Measurements from ENCODE around the gene PXMP2.

The PXMP2 gene

GRCh38 chr12:132695431-132695830, 8.0 kb downstream of the PXMP2 start:
- Histone ChIP-seq H3K9ac (ENCODE audit: low read depth, low read length, poor library complexity, severe bottlenecking) (no peak overlapping the region), H3K36me3 (ENCODE audit: insufficient read depth, low read length) (peaks cover 13% of the 10 kb centered on the region; the same call in 1 of the 2 replicates), H3K4me1 (ENCODE audit: insufficient read depth, low read length, poor library complexity, severe bottlenecking) (no peaks in the 10 kb centered on the region), H3F3A (ENCODE audit: low read depth) (peaks cover 8% of the 10 kb centered on the region), H3K9me3 (ENCODE audit: insufficient read depth, low read depth, low read length) (no peaks in the 10 kb centered on the region), H3K9me2 (replicated peaks; ENCODE audit: low read depth, low read length) (no peaks in the 10 kb centered on the region), H3K79me2 (ENCODE audit: insufficient read depth, low read length) (no peaks in the 10 kb centered on the region), H2AFZ (ENCODE audit: low read length) (no peak overlapping the region), H4K20me1 (ENCODE audit: insufficient read depth, low read length, poor library complexity, severe bottlenecking) (no peaks in the 10 kb centered on the region), H3K4me2 (ENCODE audit: low read depth, low read length, poor library complexity, severe bottlenecking) (no peak overlapping the region), H3K4me3 (ENCODE audit: low read length, poor library complexity, severe bottlenecking) (no peak overlapping the region), H3K27me3 (ENCODE audit: insufficient read depth, low read length, poor library complexity, severe bottlenecking) (no peaks in the 10 kb centered on the region)
- no peak for TF ChIP-seq EZH2phosphoT487 (IDR thresholded peaks at IDR 0.05; ENCODE audit: borderline replicate concordance)
- TF ChIP-seq, protein P1, sequence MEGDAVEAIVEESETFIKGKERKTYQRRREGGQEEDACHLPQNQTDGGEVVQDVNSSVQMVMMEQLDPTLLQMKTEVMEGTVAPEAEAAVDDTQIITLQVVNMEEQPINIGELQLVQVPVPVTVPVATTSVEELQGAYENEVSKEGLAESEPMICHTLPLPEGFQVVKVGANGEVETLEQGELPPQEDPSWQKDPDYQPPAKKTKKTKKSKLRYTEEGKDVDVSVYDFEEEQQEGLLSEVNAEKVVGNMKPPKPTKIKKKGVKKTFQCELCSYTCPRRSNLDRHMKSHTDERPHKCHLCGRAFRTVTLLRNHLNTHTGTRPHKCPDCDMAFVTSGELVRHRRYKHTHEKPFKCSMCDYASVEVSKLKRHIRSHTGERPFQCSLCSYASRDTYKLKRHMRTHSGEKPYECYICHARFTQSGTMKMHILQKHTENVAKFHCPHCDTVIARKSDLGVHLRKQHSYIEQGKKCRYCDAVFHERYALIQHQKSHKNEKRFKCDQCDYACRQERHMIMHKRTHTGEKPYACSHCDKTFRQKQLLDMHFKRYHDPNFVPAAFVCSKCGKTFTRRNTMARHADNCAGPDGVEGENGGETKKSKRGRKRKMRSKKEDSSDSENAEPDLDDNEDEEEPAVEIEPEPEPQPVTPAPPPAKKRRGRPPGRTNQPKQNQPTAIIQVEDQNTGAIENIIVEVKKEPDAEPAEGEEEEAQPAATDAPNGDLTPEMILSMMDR (conservative IDR thresholded peaks at IDR 0.05; ENCODE audit: low read length) = no peak

GRCh38 chr12:132698341-132698740, 11.0 kb downstream of the PXMP2 start:
- no peaks in the 10 kb centered on the region for H3K9me2 ChIP-seq (replicated peaks; ENCODE audit: low read depth, low read length)
- H2AFZ ChIP-seq (ENCODE audit: low read length) = no peak overlapping the region
- no peak overlapping the region for H3K4me3 ChIP-seq (ENCODE audit: low read length, poor library complexity, severe bottlenecking)
- no peaks in the 10 kb centered on the region for H3K27me3 ChIP-seq (ENCODE audit: insufficient read depth, low read length, poor library complexity, severe bottlenecking)
- no peak overlapping the region for H3K4me2 ChIP-seq (ENCODE audit: low read depth, low read length, poor library complexity, severe bottlenecking)
- no peaks in the 10 kb centered on the region for H4K20me1 ChIP-seq (ENCODE audit: insufficient read depth, low read length, poor library complexity, severe bottlenecking)
- peaks cover 13% of the 10 kb centered on the region; the same call in 1 of the 2 replicates for H3K36me3 ChIP-seq (ENCODE audit: insufficient read depth, low read length)
- no peak overlapping the region for H3K9ac ChIP-seq (ENCODE audit: low read depth, low read length, poor library complexity, severe bottlenecking)
- TF ChIP-seq, protein P1 (conservative IDR thresholded peaks at IDR 0.05; ENCODE audit: low read length) = no peak
- no peak for TF ChIP-seq EZH2phosphoT487 (IDR thresholded peaks at IDR 0.05; ENCODE audit: borderline replicate concordance)
- no peaks in the 10 kb centered on the region for H3K9me3 ChIP-seq (ENCODE audit: insufficient read depth, low read depth, low read length)
- no peaks in the 10 kb centered on the region for H3F3A ChIP-seq (ENCODE audit: low read depth)
- H3K79me2 ChIP-seq (ENCODE audit: insufficient read depth, low read length) = no peaks in the 10 kb centered on the region
- peaks cover 10% of the 10 kb centered on the region for H3K4me1 ChIP-seq (ENCODE audit: insufficient read depth, low read length, poor library complexity, severe bottlenecking)

- peaks cover 17% of the 10 kb centered on the region; the same call in 1 of the 2 replicates for H3K36me3 ChIP-seq (ENCODE audit: insufficient read depth, low read length)
- H3K27me3 ChIP-seq (ENCODE audit: insufficient read depth, low read length, poor library complexity, severe bottlenecking) = no peaks in the 10 kb centered on the region
- no peaks in the 10 kb centered on the region for H3F3A ChIP-seq (ENCODE audit: low read depth)
- H4K20me1 ChIP-seq (ENCODE audit: insufficient read depth, low read length, poor library complexity, severe bottlenecking) = no peaks in the 10 kb centered on the region
- no peak overlapping the region for H3K9ac ChIP-seq (ENCODE audit: low read depth, low read length, poor library complexity, severe bottlenecking)
- H3K4me2 ChIP-seq (ENCODE audit: low read depth, low read length, poor library complexity, severe bottlenecking) = no peak overlapping the region
- H3K79me2 ChIP-seq (ENCODE audit: insufficient read depth, low read length) = no peaks in the 10 kb centered on the region
- H2AFZ ChIP-seq (ENCODE audit: low read length) = no peak overlapping the region
- TF ChIP-seq, protein P1 (conservative IDR thresholded peaks at IDR 0.05; ENCODE audit: low read length) = no peak
- no peak for TF ChIP-seq EZH2phosphoT487 (IDR thresholded peaks at IDR 0.05; ENCODE audit: borderline replicate concordance)
- H3K9me3 ChIP-seq (ENCODE audit: insufficient read depth, low read depth, low read length) = no peaks in the 10 kb centered on the region
- H3K4me1 ChIP-seq (ENCODE audit: insufficient read depth, low read length, poor library complexity, severe bottlenecking) = peaks cover 13% of the 10 kb centered on the region
- H3K9me2 ChIP-seq (replicated peaks; ENCODE audit: low read depth, low read length) = no peaks in the 10 kb centered on the region
- H3K4me3 ChIP-seq (ENCODE audit: low read length, poor library complexity, severe bottlenecking) = no peak overlapping the region
These were observed 12.9 kb downstream of the PXMP2 start for GRCh38 chr12:132700212-132700822.
